Measurements from ENCODE around the gene MOSPD3. TPM values are rescaled to one million over a fixed set of nuclear protein-coding genes. Genes with fewer than 3 reads are reported as not detected.

Gene MOSPD3
- total and polyA plus RNA-seq, 2 of the 8 experiments (the other 6 are each of a cell fraction or from before 2014, with no cell fraction given) = 20.7 to 21.4 TPM

GRCh38 chr7:100582650-100583049 lies 29.7 kb upstream of the MOSPD3 start (continued):
- no peak for TF ChIP-seq CTCF (IDR thresholded peaks at IDR 0.05; ENCODE audit: control extremely low read depth in 1 of 3, insufficient read depth in 1 of 3, low read depth in 1 of 3, low read length in 3 of 3)
- no peak for TF ChIP-seq MAX (IDR thresholded peaks at IDR 0.05)
- no peak for TF ChIP-seq POLR2AphosphoS5 (IDR thresholded peaks at IDR 0.05; ENCODE audit: low read depth, low read length)
- no peak for TF ChIP-seq SUZ12 (IDR thresholded peaks at IDR 0.05; ENCODE audit: low read length)
- TF ChIP-seq CREB1 (IDR thresholded peaks at IDR 0.05) = no peak
